Esophagus squamous epithelium (tissue), 5 donors: ENCODE data around the gene ITLN1. TPM values are rescaled to one million over a fixed set of nuclear protein-coding genes. Genes with fewer than 3 reads are reported as not detected.
A peak's percentile ranks its signal among the peaks of the same experiment; 100 is the strongest.

ENCODE experiments used
- DNase-seq: peaks from one replicate; lab custom pipeline; 2025; lab: John Stamatoyannopoulos, UW
- H3K27ac ChIP-seq, 4 donors: fragments of 200-600 bp; sonication (generic); one replicate each; pipeline ENCODE4 v1.5.1; 2016 to 2019; ENCODE audit warnings: mild to moderate bottlenecking in 1 of 4
- H3K27me3 ChIP-seq, 4 donors: fragments of 200-600 bp; sonication (generic); 1 replicate in 3 of 4; 2 replicates in 1 of 4; pipeline versions ENCODE4 v1.5.1 to v1.6.0; 2017 to 2021; ENCODE audit warnings: antibody characterized with exemption in 1 of 4
- H3K36me3 ChIP-seq, 3 donors: fragments of 200-600 bp; sonication (generic); one replicate each; pipeline ENCODE4 v1.5.1; 2016 to 2019
- H3K4me1 ChIP-seq, 3 donors: fragments of 200-600 bp; sonication (generic); one replicate each; pipeline ENCODE4 v1.5.1; 2017 to 2019
- H3K4me3 ChIP-seq, 4 donors: fragments of 200-600 bp; sonication (generic); 1 replicate in 3 of 4; 2 replicates in 1 of 4; pipeline ENCODE4 v1.5.1; 2016 to 2019; ENCODE audit warnings: mild to moderate bottlenecking in 2 of 4, moderate library complexity in 1 of 4
- H3K9me3 ChIP-seq, 3 donors: fragments of 200-600 bp; sonication (generic); one replicate each; pipeline ENCODE4 v1.5.1; 2016 to 2019
- CTCF ChIP-seq, 6 experiments: fragments of 450-650 bp in 4 of 6; fragments of 200-600 bp in 2 of 6; sonication (generic) in 2 of 6; IDR thresholded peaks; one replicate each; pipeline ENCODE4 v1.5.1; 2016 to 2019; ENCODE audit warnings: antibody characterized with exemption in 6 of 6, mild to moderate bottlenecking in 4 of 6, moderate library complexity in 4 of 6
- POLR2A ChIP-seq, 4 donors: fragments of 450-650 bp; IDR thresholded peaks; one replicate each; pipeline ENCODE4 v1.6.1; 2017; ENCODE audit warnings: antibody characterized with exemption in 4 of 4, mild to moderate bottlenecking in 4 of 4, moderate library complexity in 3 of 4
- WGBS, 2 donors: methylation state at CpG; one replicate each; pipeline ENCODE4 v1.1.5; 2018; 5-methylcytosine and 5-hydroxymethylcytosine counted together
- intact Hi-C: fragments of 100-400 bp; cut with DNase I; formaldehyde crosslinking; loops from one replicate; pipeline ENCODE4 v1.15.0; 2022
- total RNA-seq, 4 donors: library from RNA; depleted of rRNA; stranded (reverse); fragments of >200 nt; gene quantifications; one replicate each; pipeline ENCODE4 v1.1.0, GENCODE V29; 2016
- donor health status: DM: yes; HTN: yes; CAD: no.

Gene ITLN1
- total RNA-seq, 4 donors from 2014 or later, result not detected

- no peak for DNase-seq
- WGBS, 2 donors, result 56 to 83% methylated on average over 5 to 12 of the region's 12 CpGs
- Histone ChIP-seq H3K9me3 (peaks cover 0 to 4% (median 0%) of the 10 kb centered on the region in 3 donors), H3K36me3 (no peaks in the 10 kb centered on the region), H3K4me3 (no peak overlapping the region), H3K27ac (no peak overlapping the region), H3K4me1 (no peaks in the 10 kb centered on the region), H3K27me3 (no peaks in the 10 kb centered on the region)
- intact Hi-C loops, result no loop called here
- no peak for TF ChIP-seq CTCF (IDR thresholded peaks at IDR 0.05)
- no peak for TF ChIP-seq POLR2A (IDR thresholded peaks at IDR 0.05)
Observed at GRCh38 chr1:160844447-160845232, 40.3 kb downstream of the ITLN1 start.

GRCh38 chr1:160841079-160841478, 43.9 kb downstream of the ITLN1 start:
- Histone ChIP-seq H3K36me3 (no peaks in the 10 kb centered on the region), H3K27ac (no peak overlapping the region), H3K9me3 (peaks cover 0 to 4% (median 0%) of the 10 kb centered on the region in 3 donors), H3K4me1 (peaks cover 0 to 19% (median 4%) of the 10 kb centered on the region in 3 donors), H3K4me3 (no peak overlapping the region), H3K27me3 (no peaks in the 10 kb centered on the region)
- DNase-seq, result no peak
- WGBS, 2 donors, result 87 to 93% methylated on average over 2 to 3 of the region's 4 CpGs
- TF ChIP-seq CTCF (IDR thresholded peaks at IDR 0.05) (no peak), POLR2A (IDR thresholded peaks at IDR 0.05) (no peak)
- intact Hi-C loops, result no loop called here

- H3K36me3 ChIP-seq, result no peaks in the 10 kb centered on the region
- H3K4me1 ChIP-seq, result peaks cover 0 to 19% (median 4%) of the 10 kb centered on the region in 3 donors
- H3K27me3 ChIP-seq, result no peaks in the 10 kb centered on the region
- 79 to 88% methylated on average over 2 of the region's 2 CpGs for WGBS, 2 donors
- no peak overlapping the region for H3K27ac ChIP-seq
- no peak for DNase-seq
- no peak for TF ChIP-seq POLR2A (IDR thresholded peaks at IDR 0.05)
- TF ChIP-seq CTCF (IDR thresholded peaks at IDR 0.05), result no peak
- peaks cover 0 to 1% (median 0%) of the 10 kb centered on the region in 3 donors for H3K9me3 ChIP-seq
- intact Hi-C loops, result loop anchor here (10.0 kb wide), 4 partner anchors 115 to 295 kb away; partner anchors contain the start of genes DEDD and ITLN2
- H3K4me3 ChIP-seq, result no peak overlapping the region
Observed at GRCh38 chr1:160839746-160840145, 45.2 kb downstream of the ITLN1 start.

GRCh38 chr1:160838888-160839287, 46.1 kb downstream of the ITLN1 start:
- H3K4me3 ChIP-seq, result no peak overlapping the region
- intact Hi-C loops, result loop anchor here (10.0 kb wide), 4 partner anchors 114 to 296 kb away; partner anchors contain the start of genes DEDD and ITLN2
- WGBS, 2 donors, result 69 to 81% methylated on average over 7 of the region's 7 CpGs
- DNase-seq, result no peak
- no peaks in the 10 kb centered on the region for H3K27me3 ChIP-seq
- no peak overlapping the region for H3K27ac ChIP-seq
- H3K36me3 ChIP-seq, result no peaks in the 10 kb centered on the region
- H3K9me3 ChIP-seq, result no peaks in the 10 kb centered on the region
- TF ChIP-seq CTCF (IDR thresholded peaks at IDR 0.05) (no peak), POLR2A (IDR thresholded peaks at IDR 0.05) (no peak)
- peaks cover 0 to 19% (median 4%) of the 10 kb centered on the region in 3 donors for H3K4me1 ChIP-seq

- 67 to 77% methylated on average over 6 to 8 of the region's 9 CpGs for WGBS, 2 donors
- Histone ChIP-seq H3K4me1 (peaks cover 0 to 19% (median 4%) of the 10 kb centered on the region in 3 donors), H3K36me3 (no peaks in the 10 kb centered on the region), H3K27me3 (no peaks in the 10 kb centered on the region), H3K4me3 (no peak overlapping the region), H3K9me3 (no peaks in the 10 kb centered on the region), H3K27ac (peak overlapping the region in 2 of 4 donors; percentile 54)
- TF ChIP-seq POLR2A (IDR thresholded peaks at IDR 0.05), result no peak
- peak in 2 of 6 experiments; percentile 14 to 28 for TF ChIP-seq CTCF (IDR thresholded peaks at IDR 0.05)
- DNase-seq, result peak; percentile 33
- intact Hi-C loops, result loop anchor here (10.0 kb wide), 4 partner anchors 113 to 297 kb away; partner anchors contain the start of genes DEDD and ITLN2
Observed at GRCh38 chr1:160837558-160838205, 47.3 kb downstream of the ITLN1 start.
